ENCODE results near the gene GALNT9.

GRCh38 chr12:132258543-132258942 lies 70.8 kb downstream of the GALNT9 start:
- TF ChIP-seq CTCF (IDR thresholded peaks at IDR 0.05) (no peak), POLR2A (IDR thresholded peaks at IDR 0.05) (no peak)
